Forelimb muscle (tissue), 1 donor: ENCODE data around the gene ALDH1L1. TPM values are rescaled to one million over a fixed set of nuclear protein-coding genes. Genes with fewer than 3 reads are reported as not detected.

Source experiments
- DNase-seq: peaks from one replicate; pipeline ENCODE4 v3.0.0-alpha.2; 2013; ENCODE audit warnings: low read depth
- polyA plus RNA-seq: library from polyadenylated mRNA; unstranded; fragments of 120-200 nt; gene quantifications from one replicate; pipeline ENCODE4 v1.2.1, GENCODE V29; 2013; ENCODE audit not compliant: insufficient read length

Gene ALDH1L1
- 0.22 TPM for polyA plus RNA-seq

DNA sequence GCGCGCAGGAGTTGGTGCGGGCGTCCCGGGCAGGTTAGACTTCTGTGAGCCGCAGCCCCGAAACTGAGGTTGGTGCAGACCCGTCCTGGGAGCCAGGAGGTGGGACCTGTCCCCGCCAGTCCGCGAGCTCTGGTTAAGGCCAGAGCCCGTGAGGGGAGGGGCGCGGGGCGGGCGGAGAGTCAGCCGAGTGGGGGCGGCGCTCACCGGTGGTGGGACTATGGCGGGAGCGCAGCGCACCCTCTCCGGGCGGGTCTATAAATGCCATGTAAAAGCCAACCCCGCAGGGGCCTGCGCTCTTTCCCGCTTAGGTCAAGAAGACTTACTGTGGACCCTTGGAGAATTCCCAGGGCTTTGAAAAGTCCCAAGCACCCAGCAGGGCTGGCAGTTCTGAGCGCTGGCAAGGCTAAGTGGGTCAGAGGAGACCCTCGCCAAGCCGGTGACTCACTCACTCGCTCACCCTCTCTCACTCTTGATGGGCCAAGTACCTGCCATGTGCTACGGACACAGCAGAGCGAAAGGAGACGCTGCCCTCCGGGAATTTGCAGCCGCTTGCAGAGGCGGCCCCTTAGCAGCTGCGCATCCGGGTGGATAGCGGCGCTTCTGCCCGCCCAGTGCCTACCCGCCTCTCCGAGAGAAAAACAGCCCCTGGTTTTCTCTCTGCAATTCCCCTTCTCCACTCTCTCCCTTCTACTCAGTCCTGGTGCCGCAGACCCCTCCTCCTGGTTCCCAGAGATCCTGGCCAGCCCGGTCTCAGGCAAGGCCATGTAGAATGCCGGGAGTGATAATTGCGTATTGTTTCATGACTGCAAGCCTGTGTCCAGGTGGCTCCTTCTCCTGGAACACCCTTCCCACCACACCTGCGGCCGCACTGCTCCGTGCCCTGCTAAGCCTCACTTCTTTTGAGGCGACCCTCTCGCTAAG lies at the start of gene ALDH1L1:
ALDH1L1 (minus strand) TSS at position 110 of the 921 bp plus-strand sequence. CDS start 19,607 bp downstream, outside the sequence.
- DNase-seq, result no peak

GRCh38 chr3:126226374-126226773 lies 46.0 kb upstream of the ALDH1L1 start:
- no peak for DNase-seq

DNA sequence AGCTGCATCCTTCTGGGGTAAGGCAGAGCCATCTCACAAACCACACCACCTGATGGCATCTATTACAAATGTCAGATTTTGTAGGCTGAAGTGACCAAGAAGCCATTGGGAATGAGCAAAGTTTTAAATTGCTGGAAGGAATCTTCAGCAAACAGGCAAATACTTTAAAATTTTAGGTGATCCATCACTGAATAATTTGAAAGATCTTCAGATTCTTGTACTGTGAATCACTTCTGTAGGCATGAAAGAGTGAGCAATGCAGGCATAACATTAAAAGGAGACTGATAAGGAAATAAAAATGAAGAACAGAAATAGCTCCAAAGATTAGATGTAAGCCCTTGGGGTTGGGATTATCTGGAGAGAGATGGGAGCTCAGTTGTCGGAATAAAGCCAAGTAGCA lies 36.0 kb upstream of the ALDH1L1 start:
- no peak for DNase-seq

DNA sequence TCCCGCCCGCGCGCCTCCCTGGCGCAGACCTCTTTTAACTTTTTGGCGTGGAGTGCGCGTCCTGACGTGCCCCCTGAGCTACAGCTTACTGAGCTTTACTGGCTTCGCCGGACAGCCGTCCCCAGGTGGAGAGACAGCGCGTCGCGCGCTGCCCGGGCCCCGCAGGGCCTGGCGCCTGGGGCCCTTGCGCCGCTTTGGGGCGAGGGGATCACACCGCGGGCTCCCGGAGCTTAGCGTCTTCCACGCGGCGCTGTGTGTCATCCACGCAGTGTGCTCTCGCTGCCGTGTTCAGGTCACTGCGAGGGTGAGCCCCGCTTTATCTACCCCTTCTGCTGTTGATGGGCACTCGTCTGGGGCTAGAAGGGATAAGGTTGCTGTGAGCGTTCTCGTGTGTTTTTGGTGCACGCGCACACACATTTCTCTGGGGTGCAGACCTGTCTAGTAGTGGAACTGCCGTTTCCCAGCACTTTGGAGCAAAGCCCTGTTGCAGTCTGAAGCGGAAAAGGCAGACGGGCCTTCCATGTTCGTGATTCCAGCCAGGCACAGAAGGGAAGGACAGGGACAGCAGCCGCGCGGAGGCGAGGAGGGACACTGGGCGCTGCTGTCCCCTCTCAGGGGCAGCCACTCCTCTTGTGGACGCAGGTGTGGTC lies 33.1 kb upstream of the ALDH1L1 start:
- DNase-seq, result no peak

GRCh38 chr3:126212620-126213378 lies 32.4 kb upstream of the ALDH1L1 start:
- no peak for DNase-seq

DNA sequence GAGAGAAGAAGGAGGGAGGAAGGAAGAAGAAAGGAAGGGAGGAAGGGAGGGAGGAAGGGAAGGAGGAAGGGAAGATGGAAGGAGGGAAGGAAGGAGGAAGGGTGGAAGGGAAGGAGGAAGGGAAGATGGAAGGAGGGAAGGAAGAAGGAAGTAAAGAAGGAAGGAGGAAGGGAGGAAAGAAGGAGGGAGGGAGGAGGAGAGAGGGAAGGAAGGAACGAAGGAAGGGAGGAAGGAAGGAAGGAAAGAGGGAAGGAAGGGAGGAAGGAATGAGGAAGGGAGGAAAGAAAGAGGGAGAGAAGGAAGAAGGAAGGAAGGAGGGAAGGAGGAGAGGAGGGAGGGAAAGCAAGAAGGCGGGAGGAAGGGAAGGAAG lies 31.8 kb upstream of the ALDH1L1 start:
- DNase-seq, result no peak

DNA sequence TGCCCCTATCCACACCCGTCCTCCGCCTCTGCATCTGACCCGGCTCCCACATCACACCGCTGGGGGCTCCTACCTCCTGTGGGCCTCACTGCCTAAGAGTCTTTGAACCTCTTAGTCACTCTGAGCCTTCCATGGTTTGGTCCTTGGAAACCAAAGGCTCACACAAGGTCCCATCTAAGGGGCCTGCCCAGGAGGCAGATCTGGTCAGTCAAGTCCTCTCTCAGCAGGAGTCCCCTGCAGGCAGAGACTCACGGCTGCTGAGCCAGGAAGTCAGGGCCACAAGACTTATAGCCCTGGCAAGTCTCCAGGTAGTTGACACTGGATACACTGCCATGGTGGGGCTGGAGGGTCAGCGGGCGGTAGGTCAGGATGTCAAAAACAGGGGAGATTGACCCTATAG lies 31.2 kb upstream of the ALDH1L1 start:
- no peak for DNase-seq

DNA sequence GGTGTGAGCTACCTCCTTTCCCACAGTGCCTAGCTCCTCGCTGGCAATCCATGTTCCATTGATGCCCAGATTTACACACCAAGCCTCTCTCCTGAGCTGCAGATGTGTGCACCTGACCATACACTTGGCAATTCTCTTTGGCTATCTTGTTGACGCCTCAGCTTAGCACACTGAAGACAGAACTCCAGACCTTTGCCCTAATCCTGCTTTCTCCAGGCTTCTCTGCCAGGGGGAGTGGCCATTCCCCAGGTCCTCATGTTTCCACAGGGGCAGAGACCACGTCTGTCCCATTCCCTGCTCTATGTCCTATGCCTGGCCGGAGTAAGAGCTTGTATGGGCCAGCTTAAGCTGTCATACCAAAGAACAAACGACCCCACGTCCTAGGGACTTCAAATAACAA lies 30.2 kb upstream of the ALDH1L1 start:
- no peak for DNase-seq

DNA sequence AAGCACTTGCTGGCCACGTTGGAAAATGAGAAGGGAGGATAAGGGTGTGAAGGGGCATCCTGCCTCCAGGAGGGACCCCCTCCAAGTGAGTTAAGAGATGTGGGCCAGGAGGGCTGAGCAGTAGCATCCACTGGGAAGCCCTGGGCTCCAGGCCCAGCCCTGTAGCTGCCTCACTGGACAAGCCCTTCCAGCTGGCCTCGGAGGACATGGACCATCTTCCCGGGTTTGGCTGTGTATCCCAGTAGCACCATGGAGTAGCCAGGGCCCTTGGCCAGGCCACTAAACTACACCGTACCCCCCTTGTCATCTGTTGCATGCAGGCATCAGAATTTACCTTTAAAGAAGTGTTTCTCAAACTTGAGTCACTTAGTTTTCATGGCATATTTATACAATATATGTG lies 29.4 kb upstream of the ALDH1L1 start:
- DNase-seq, result no peak

- no peak for DNase-seq
These were observed 28.3 kb upstream of the ALDH1L1 start for GRCh38 chr3:126208606-126209256.

DNA sequence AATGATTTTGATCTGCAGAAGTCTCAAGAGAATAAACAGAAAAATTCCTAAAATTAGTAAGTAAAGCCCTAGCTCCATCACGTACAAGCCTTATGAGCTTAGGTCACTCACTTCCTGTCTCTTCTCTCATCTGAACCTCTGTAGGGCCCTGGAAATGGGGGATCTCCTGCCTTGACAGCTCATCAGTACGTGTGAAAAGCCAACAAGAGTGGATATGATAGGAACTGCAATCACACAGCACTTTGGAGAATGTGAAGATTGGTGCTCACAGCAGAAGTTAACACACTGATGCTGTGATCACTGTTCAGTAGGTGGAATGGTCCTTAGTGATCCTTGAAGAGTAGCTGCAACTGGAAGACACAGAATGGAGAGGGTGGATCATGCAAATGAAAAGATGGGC lies 27.8 kb upstream of the ALDH1L1 start:
- no peak for DNase-seq

DNA sequence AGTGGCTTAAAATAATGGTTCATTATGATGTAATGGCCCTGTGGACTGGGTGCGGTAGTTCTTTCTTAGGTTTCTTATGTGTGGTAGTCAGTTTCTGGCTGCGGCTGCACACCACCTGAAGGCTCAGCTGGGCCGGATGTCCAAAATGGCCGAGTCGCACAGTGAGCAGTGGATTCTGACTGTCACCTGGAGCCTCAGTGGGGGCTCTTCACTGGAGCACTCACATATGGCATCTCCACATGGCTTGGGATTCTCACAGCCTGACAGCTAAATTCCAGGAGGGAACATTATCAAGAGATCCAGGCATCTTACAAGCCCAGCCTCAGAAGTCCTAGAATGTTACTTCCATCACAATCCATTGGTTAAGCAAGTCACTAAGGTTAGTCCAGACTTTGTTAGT lies 26.8 kb upstream of the ALDH1L1 start:
- DNase-seq, result no peak

- no peak for DNase-seq
These were observed 25.6 kb upstream of the ALDH1L1 start for GRCh38 chr3:126205717-126206655.

DNA sequence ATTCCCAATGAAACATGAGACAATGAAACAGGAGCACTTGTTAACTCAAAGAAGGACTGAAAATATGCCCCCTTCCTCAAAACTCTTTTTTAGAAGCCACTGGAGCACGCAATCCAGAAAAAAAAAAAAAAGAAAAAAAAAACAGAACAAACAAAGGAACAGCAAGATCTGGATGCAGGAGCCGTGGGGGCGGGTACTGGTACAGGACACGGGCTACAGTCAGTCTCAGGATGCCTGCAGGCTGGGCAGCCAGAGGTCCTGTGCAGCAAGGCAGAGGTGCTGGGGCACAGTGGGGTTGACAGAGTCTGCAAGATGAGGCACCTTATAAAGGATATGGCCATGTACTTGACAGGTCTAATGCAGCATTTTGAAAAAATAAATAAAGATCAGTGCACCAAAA lies 22.3 kb upstream of the ALDH1L1 start:
- DNase-seq, result no peak

- DNase-seq, result no peak
These were observed 21.9 kb upstream of the ALDH1L1 start for GRCh38 chr3:126202276-126202675.

- no peak for DNase-seq
These were observed 20.8 kb upstream of the ALDH1L1 start for GRCh38 chr3:126201168-126201567.

DNA sequence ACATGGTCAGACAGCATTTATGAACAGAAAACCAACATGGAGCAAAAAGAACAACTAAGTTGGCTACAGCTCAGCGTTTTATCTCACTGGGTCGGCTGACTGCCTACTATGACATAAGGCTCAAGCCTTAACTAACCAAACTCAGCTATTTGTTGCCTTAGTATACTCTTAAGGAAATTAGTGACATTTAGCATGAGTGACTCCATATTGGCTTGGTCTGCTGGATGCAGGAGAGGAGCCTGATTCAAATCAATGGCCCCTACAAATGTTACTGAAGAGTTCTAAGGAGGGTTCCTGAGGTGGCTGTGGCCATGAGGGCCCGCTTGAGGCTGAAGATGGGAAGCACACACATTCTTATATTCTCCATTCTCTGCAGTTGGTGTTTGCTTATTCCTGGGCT lies 20.1 kb upstream of the ALDH1L1 start:
- no peak for DNase-seq

- no peak for DNase-seq
These were observed 18.9 kb upstream of the ALDH1L1 start for GRCh38 chr3:126199256-126199655.

- DNase-seq, result no peak
These were observed 17.6 kb upstream of the ALDH1L1 start for GRCh38 chr3:126197854-126198584.

- DNase-seq, result no peak
These were observed 17.0 kb upstream of the ALDH1L1 start for GRCh38 chr3:126197343-126197742.
